SW480 (cell line): ENCODE data around the gene APOC3.
"Not testable (repeated sequence)": the region's sequence is repeated elsewhere in the genome, so short reads cannot be mapped to it uniquely, and the experiment has no call there.

Source experiments
- DNase-seq: peaks from one replicate; pipeline ENCODE4 v3.0.0-alpha.2; 2016; ENCODE audit warnings: low spot score

APOC3 gene

GRCh38 chr11:116831790-116832349, 2.2 kb downstream of the APOC3 start:
- DNase-seq = no peak

GRCh38 chr11:116832350-116833290, 2.9 kb downstream of the APOC3 start:
- DNase-seq = no peak

DNA sequence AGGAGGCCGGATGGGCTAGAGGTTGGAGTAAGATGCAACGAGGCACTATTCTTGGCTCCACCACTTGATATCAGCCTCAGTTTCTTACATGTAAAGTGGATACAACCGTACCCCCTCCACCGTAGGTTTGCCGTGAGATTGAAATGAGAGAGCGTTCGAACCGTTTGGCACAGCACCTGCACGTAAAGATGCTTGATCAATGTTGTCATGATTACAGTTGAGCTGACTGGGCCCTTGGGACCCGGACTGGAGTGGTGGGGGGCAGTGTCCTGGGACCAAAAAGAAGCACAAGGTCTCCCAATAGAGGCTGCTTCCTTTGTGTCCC, 3.7 kb downstream of the APOC3 start:
- no peak for DNase-seq

DNA sequence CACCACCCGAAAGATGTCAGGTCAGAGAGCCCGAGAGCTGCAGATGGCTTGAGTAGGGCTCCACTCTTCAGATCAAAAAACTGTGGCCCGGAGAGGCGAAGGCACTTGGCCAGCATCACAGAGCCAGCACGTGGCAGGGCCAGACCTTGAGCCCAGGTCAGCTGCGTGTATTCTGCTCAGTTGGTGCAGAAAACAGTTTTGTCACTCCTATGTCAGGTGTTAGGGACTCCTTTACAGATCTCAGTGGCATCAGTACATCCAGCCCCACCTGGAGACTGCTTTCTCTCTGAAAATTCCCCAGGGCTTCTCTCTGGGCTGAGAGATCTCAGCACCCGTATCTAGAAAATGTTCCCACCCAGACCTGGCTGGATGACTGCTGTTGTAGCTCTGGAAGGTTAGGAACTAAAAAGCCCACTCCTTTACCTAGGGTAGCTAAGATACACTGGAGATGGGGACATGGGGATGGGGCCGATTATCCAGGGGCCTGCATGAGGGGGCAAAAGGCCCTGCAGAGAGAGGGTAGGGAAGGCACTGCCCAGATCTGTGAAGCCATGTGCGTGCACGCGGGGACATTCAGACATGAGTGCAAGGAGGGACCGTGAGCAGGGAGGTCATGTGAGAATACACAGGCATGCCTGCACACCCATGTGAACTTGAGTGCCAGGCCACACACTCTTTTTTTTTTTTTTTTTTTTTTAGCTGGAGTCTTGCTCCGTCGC, 4.3 kb downstream of the APOC3 start:
- DNase-seq = no peak

GRCh38 chr11:116834535-116835041, 4.9 kb downstream of the APOC3 start:
- not testable (repeated sequence) for DNase-seq

GRCh38 chr11:116835042-116835772, 5.5 kb downstream of the APOC3 start:
- no peak for DNase-seq

DNA sequence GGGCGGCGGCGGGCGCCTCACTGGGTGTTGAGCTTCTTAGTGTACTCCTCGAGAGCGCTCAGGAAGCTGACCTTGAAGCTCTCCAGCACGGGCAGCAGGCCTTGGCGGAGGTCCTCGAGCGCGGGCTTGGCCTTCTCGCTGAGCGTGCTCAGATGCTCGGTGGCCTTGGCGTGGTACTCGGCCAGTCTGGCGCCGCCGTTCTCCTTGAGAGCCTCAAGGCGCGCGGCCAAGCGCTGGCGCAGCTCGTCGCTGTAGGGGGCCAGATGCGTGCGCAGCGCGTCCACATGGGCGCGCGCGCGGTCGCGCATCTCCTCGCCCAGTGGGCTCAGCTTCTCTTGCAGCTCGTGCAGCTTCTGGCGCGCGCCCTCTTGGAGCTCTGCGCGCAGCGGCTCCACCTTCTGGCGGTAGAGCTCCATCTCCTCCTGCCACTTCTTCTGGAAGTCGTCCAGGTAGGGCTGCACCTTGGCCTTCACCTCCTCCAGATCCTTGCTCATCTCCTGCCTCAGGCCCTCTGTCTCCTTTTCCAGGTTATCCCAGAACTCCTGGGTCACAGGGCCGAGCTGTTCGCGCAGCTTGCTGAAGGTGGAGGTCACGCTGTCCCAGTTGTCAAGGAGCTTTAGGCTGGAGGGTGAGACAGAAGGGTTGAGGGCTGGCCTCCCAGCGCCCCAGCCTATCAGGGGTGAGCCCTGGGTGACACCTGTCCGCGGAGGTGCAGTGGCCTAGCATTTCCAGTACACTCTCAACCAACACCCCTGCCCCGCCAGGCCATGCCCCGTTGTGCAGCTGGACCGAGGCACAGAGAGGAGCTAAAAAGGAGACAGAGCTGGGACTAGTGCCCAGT, 6.3 kb downstream of the APOC3 start:
- peak; percentile 75 for DNase-seq

GRCh38 chr11:116836632-116836991, 6.9 kb downstream of the APOC3 start:
- DNase-seq = no peak

DNA sequence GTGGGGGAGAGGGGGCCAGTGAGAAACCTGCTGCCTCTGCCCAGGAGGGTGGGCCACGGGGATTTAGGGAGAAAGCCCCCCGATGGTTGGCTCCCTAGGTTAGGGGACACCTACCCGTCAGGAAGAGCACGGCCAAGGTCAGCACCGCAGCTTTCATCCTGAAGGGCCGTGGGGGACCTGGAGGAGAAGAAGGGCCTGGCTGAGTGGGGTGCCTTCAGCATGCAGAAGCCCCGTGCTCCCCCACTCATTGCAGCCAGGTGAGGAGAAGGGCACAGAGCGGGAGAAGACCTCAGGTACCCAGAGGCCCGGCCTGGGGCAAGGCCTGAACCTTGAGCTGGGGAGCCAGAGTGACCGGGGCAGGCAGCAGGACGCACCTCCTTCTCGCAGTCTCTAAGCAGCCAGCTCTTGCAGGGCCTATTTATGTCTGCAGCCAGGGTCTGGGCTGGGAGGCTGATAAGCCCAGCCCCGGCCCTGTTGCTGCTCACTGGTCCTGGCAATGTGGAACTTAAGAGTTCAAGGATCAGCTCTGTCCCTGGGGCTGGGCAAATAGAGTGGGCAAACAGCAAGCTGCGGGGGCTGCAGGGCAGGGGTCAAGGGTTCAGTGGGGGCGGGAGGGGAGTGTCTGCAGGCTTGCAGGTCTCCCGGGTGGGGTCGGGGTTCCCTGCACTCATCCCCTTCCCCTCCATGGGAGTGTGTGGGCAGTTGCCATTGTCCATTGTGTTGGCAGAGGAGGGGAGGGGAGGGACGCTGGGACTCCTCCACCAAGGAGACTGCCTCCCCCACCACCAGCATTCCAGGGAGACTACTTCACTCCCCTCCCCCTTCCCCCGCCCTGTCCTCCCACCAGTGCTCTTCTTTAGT, 7.8 kb downstream of the APOC3 start, which contains the start of gene APOA1:
APOA1 (minus strand) TSS at position 392 of the 861 bp plus-strand sequence; CDS start at position 157, 235 bp downstream.
- no peak for DNase-seq

GRCh38 chr11:116838321-116839084, 8.8 kb downstream of the APOC3 start:
- no peak for DNase-seq

- no peak for DNase-seq
These were observed 10.6 kb downstream of the APOC3 start for GRCh38 chr11:116840224-116840745.

- DNase-seq = no peak
These were observed 11.1 kb downstream of the APOC3 start for GRCh38 chr11:116840746-116841296.

DNA sequence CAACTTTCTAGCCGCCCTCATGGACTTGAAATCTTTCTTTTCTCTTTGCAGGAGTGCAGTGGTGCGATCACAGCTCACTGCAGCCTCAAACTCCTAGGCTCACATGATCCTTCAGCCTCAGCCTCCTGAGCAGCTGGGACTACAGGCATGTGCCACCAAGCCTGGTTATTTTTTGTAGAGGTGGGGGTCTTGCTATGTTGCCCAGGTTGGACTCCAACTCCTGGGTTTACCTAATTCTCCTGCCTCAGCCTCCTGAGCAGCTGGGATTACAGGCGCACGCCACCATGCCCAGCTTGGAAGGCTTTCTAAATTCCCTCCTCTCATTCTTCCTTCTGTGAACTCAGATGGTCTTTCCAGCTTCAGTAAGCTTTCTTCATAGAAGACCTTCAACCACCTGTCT, 12.4 kb downstream of the APOC3 start:
- DNase-seq = no peak

DNA sequence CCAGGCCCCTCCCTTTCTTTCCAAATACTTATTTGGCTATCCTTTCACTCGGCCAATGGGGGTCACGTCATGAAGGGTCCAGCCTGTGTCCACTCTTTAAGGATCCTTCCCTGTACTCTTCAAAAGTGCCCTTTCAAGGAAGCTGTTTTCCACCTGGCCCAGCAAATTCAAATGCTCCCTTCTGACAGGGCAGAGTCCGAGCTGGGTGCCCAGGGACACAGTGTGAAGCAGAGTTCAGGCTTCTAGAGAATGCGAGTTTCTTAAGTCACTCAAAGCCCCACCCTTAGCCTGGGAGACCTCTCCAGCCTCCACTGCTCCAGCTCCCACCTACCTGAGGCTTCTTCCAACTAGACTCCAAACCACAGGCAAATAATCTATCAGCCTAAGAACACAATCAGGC, 13.2 kb downstream of the APOC3 start:
- no peak for DNase-seq

GRCh38 chr11:116843661-116844060, 14.0 kb downstream of the APOC3 start:
- DNase-seq = no peak

GRCh38 chr11:116844722-116845121, 15.0 kb downstream of the APOC3 start:
- DNase-seq = no peak

DNA sequence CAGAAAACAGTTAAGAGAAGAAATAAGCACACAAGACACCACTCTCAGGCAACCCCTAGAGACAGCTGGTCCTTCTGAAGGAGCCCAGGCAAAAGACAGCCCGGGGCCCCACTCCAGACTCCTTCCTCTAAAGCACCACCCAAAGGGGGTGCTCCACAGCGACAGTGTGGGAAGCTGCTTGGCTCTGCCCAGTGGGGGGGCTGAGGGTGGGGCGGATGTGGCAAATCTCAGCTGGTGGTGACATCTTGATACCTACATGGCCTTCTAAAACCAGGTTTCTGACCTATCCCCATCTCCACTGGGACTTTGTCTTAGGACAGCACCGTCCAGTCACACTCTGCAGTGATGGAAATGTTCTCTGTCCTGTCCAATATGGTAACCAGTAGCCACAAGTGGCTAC, 17.9 kb downstream of the APOC3 start:
- DNase-seq = no peak

GRCh38 chr11:116849060-116849459, 19.4 kb downstream of the APOC3 start:
- DNase-seq = no peak

- no peak for DNase-seq
These were observed 19.8 kb downstream of the APOC3 start for GRCh38 chr11:116849486-116849885.
